Tibial artery (tissue), 4 donors: Measurements from ENCODE around the gene ZEB2.

Source experiments
- DNase-seq, 2 donors: peaks; one replicate each; pipeline ENCODE4 v3.0.0-alpha.2; 2019
- H3K27ac ChIP-seq, 2 donors: fragments of 200-600 bp; sonication (generic) in 1 of 2; 1 replicate in 1 of 2; 2 replicates in 1 of 2; pipeline ENCODE4 v1.5.1; 2018 to 2019; ENCODE audit warnings: mild to moderate bottlenecking in 1 of 2
- H3K27me3 ChIP-seq, 2 donors: fragments of 200-600 bp; sonication (generic) in 1 of 2; one replicate each; pipeline versions ENCODE4 v1.5.1 to v1.6.0; 2016 to 2019
- H3K36me3 ChIP-seq, 3 donors: fragments of 200-600 bp; sonication (generic) in 2 of 3; one replicate each; pipeline ENCODE4 v1.5.1; 2016 to 2019; ENCODE audit warnings: mild to moderate bottlenecking in 2 of 3
- H3K4me1 ChIP-seq, 4 donors: fragments of 200-600 bp; sonication (generic) in 2 of 4; 1 replicate in 3 of 4; 2 replicates in 1 of 4; pipeline ENCODE4 v1.5.1; 2016 to 2019
- H3K4me3 ChIP-seq, 2 donors: fragments of 200-600 bp; sonication (generic) in 1 of 2; 1 replicate in 1 of 2; 2 replicates in 1 of 2; pipeline ENCODE4 v1.5.1; 2018 to 2019; ENCODE audit warnings: mild to moderate bottlenecking in 2 of 2
- H3K9me3 ChIP-seq, 3 donors: fragments of 200-600 bp; sonication (generic) in 1 of 3; one replicate each; pipeline ENCODE4 v1.5.1; 2016 to 2019
- intact Hi-C: fragments of 100-400 bp; cut with DNase I; formaldehyde crosslinking; loops from one replicate; pipeline ENCODE4 v1.15.0; 2023; ENCODE audit warnings: low total_unique reads
- TF ChIP-seq, protein P1 (sequence below), 2 experiments: fragments of 200-600 bp in 1 of 2; fragments of 450-650 bp in 1 of 2; IDR thresholded peaks; one replicate each; pipeline ENCODE4 v1.5.1; 2017 to 2019; ENCODE audit warnings: antibody characterized with exemption in 2 of 2, mild to moderate bottlenecking in 1 of 2, moderate library complexity in 1 of 2

Gene ZEB2

GRCh38 chr2:144434425-144435222 is 85.3 kb downstream of the ZEB2 start:
- TF ChIP-seq, protein P1, sequence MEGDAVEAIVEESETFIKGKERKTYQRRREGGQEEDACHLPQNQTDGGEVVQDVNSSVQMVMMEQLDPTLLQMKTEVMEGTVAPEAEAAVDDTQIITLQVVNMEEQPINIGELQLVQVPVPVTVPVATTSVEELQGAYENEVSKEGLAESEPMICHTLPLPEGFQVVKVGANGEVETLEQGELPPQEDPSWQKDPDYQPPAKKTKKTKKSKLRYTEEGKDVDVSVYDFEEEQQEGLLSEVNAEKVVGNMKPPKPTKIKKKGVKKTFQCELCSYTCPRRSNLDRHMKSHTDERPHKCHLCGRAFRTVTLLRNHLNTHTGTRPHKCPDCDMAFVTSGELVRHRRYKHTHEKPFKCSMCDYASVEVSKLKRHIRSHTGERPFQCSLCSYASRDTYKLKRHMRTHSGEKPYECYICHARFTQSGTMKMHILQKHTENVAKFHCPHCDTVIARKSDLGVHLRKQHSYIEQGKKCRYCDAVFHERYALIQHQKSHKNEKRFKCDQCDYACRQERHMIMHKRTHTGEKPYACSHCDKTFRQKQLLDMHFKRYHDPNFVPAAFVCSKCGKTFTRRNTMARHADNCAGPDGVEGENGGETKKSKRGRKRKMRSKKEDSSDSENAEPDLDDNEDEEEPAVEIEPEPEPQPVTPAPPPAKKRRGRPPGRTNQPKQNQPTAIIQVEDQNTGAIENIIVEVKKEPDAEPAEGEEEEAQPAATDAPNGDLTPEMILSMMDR (IDR thresholded peaks at IDR 0.05): no peak
- intact Hi-C loops: no loop called here
- H3K27ac ChIP-seq: peak overlapping the region in 1 of 2 donors; percentile 75
- H3K9me3 ChIP-seq: no peaks in the 10 kb centered on the region
- no peaks in the 10 kb centered on the region for H3K27me3 ChIP-seq
- DNase-seq: no peak
- H3K36me3 ChIP-seq: no peaks in the 10 kb centered on the region
- H3K4me1 ChIP-seq: peaks cover 0 to 98% (median 22%) of the 10 kb centered on the region in 4 donors
- H3K4me3 ChIP-seq: no peak overlapping the region

GRCh38 chr2:144432921-144433320 is 87.0 kb downstream of the ZEB2 start:
- DNase-seq: no peak
- Histone ChIP-seq H3K9me3 (no peaks in the 10 kb centered on the region), H3K4me1 (peaks cover 0 to 98% (median 18%) of the 10 kb centered on the region in 4 donors), H3K4me3 (no peak overlapping the region), H3K36me3 (no peaks in the 10 kb centered on the region), H3K27ac (peak overlapping the region; percentile 75 to 84), H3K27me3 (no peaks in the 10 kb centered on the region)
- TF ChIP-seq, protein P1 (IDR thresholded peaks at IDR 0.05): no peak
- intact Hi-C loops: no loop called here

- H3K27ac ChIP-seq: peak overlapping the region; percentile 75 to 84
- peaks cover 0 to 98% (median 17%) of the 10 kb centered on the region in 4 donors for H3K4me1 ChIP-seq
- intact Hi-C loops: no loop called here
These were observed 87.9 kb downstream of the ZEB2 start for GRCh38 chr2:144431998-144432397.

DNA sequence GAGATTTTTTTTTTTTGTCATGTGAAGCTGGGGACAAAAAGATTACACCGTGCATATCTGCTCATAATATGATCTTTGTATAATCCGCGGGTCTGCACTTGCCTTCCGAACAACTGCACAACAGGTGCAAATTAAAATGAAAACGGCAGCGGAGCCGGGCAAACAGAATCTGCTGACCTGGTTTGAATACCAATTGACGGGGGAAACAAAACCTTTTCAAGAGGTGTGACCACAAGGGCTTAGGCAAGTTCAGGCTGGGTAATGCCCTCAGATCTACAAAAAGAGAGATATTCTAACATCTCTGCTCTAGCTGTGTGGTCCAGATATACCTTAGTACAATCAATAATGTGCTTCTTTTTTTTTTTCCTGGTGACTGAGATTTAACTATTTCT is 88.5 kb downstream of the ZEB2 start:
- intact Hi-C loops: no loop called here
- peaks cover 0 to 98% (median 18%) of the 10 kb centered on the region in 4 donors for H3K4me1 ChIP-seq
- no peak for DNase-seq
- peak overlapping the region; percentile 38 to 47 for H3K4me3 ChIP-seq
- H3K9me3 ChIP-seq: no peaks in the 10 kb centered on the region
- TF ChIP-seq, protein P1 (IDR thresholded peaks at IDR 0.05): no peak
- H3K27me3 ChIP-seq: no peaks in the 10 kb centered on the region
- H3K36me3 ChIP-seq: no peaks in the 10 kb centered on the region
- H3K27ac ChIP-seq: peak overlapping the region; percentile 75 to 84

More at GRCh38 chr2:144431998-144432397, 87.9 kb downstream of the ZEB2 start:
- Histone ChIP-seq H3K36me3 (no peaks in the 10 kb centered on the region), H3K27me3 (no peaks in the 10 kb centered on the region), H3K4me3 (no peak overlapping the region), H3K9me3 (no peaks in the 10 kb centered on the region)
- no peak for DNase-seq
- TF ChIP-seq, protein P1 (IDR thresholded peaks at IDR 0.05): no peak

DNA sequence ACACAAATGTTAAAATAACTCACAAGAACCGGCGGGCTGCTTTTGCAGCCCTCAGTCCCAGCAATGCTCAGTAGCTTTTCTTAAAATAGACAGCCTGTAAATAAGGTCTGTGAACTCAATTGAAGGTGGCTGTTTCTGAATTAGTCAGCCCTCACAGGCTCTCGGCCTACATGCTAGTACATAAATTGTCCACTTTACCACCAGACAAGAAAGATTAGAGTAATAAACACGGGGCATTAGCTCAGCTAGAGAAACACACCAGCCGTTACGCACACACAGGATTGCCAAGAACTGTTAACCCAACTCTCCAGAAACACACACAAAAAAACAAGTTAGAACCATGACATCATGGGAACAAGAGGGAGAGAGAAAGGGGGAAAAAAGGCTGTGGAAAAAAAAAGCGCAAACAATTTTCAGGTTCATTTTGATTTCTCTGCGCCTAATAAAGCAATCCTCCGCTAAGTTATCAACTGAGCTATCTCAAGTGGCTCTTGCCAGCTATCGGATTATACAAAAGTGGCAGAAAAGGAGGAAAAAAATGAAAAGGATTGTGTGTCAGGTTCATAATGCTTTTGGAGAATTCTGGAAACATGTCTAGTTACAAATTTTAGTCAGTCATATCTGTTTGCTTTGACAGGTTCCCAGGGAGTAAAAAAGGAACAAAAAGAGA is 89.1 kb downstream of the ZEB2 start:
- intact Hi-C loops: no loop called here
- no peaks in the 10 kb centered on the region for H3K27me3 ChIP-seq

More for the DNA sequence above, 89.1 kb downstream of the ZEB2 start:
- DNase-seq: peak; percentile 60 to 79
- TF ChIP-seq, protein P1 (IDR thresholded peaks at IDR 0.05): no peak
- peak overlapping the region; percentile 75 to 84 for H3K27ac ChIP-seq
- H3K9me3 ChIP-seq: no peaks in the 10 kb centered on the region
- H3K36me3 ChIP-seq: no peaks in the 10 kb centered on the region
- H3K4me1 ChIP-seq: peaks cover 0 to 95% (median 19%) of the 10 kb centered on the region in 4 donors
- H3K4me3 ChIP-seq: peak overlapping the region; percentile 38 to 47
